Caco-2 (cell line): ENCODE data around the gene TOMT. TPM values are rescaled to one million over a fixed set of nuclear protein-coding genes. Genes with fewer than 3 reads are reported as not detected.

Source experiments
- BruUV-seq: library from RNA; stranded (reverse); fragments of 400-500 nt; replicated peaks from 2 replicates; lab custom pipeline; 2021; lab: Mats Ljungman, UMichigan
- CTCF ChIA-PET: fragments of 300-600 bp; sonication (Branson Sonifier 250); formaldehyde crosslinking; loops from one replicate; lab custom pipeline; 2022; ENCODE audit warnings: antibody characterized with exemption; lab: Charles Lee
- POLR2A ChIA-PET: fragments of 300-600 bp; sonication (Branson Sonifier 250); formaldehyde crosslinking; loops from one replicate; lab custom pipeline; 2022; ENCODE audit warnings: antibody characterized with exemption; lab: Charles Lee
- DNase-seq, 2 experiments: peaks; one replicate each; pipeline versions ENCODE4 v3.0.0 to v3.0.0-alpha.2; 2020 to 2022
- H3K27me3 ChIP-seq: replicated peaks from 2 replicates; pipeline ENCODE4 v1.6.0; 2011; ENCODE audit warnings: low read length; ENCODE audit not compliant: control insufficient read depth, insufficient read depth
- H3K36me3 ChIP-seq: 2 replicates; pipeline ENCODE4 v1.5.1; 2011; ENCODE audit warnings: low read length; ENCODE audit not compliant: control insufficient read depth, insufficient read depth
- H3K4me1 ChIP-seq: fragments of 250-450 bp; sonication (Bioruptor Pico); 2 replicates; pipeline ENCODE4 v1.5.1; 2020; ENCODE audit warnings: mild to moderate bottlenecking
- H3K4me3 ChIP-seq: 2 replicates; pipeline ENCODE4 v1.5.1; 2011; ENCODE audit warnings: low read depth, mild to moderate bottlenecking, control low read depth, low read length
- H3K9me3 ChIP-seq: fragments of 250-450 bp; sonication (Bioruptor Pico); 2 replicates; pipeline ENCODE4 v1.5.1; 2020; ENCODE audit warnings: mild to moderate bottlenecking, moderate library complexity
- H3K27ac Mint-ChIP-seq: one replicate; pipeline ENCODE4 v1.8.0; 2022; ENCODE audit warnings: mixed read lengths; ENCODE audit not compliant: unreplicated experiment
- H3K27me3 Mint-ChIP-seq: one replicate; pipeline ENCODE4 v1.8.0; 2022; ENCODE audit warnings: mixed read lengths; ENCODE audit not compliant: insufficient read depth, unreplicated experiment
- H3K36me3 Mint-ChIP-seq: one replicate; pipeline ENCODE4 v1.8.0; 2022; ENCODE audit warnings: mild to moderate bottlenecking, mixed read lengths; ENCODE audit not compliant: insufficient read depth, unreplicated experiment
- H3K4me1 Mint-ChIP-seq: one replicate; pipeline ENCODE4 v1.8.0; 2022; ENCODE audit warnings: low read depth, mixed read lengths; ENCODE audit not compliant: unreplicated experiment
- H3K4me3 Mint-ChIP-seq: one replicate; pipeline ENCODE4 v1.8.0; 2022; ENCODE audit warnings: mild to moderate bottlenecking, moderate library complexity, mixed read lengths; ENCODE audit not compliant: unreplicated experiment
- H3K9me3 Mint-ChIP-seq: one replicate; pipeline ENCODE4 v1.8.0; 2022; ENCODE audit warnings: mixed read lengths; ENCODE audit not compliant: unreplicated experiment
- CTCF ChIP-seq, 2 experiments: fragments of 200-600 bp in 1 of 2; IDR thresholded peaks; 1 replicate in 1 of 2; 2 replicates in 1 of 2; pipeline versions ENCODE4 v1.5.1 to v1.8.0; 2011 to 2022; ENCODE audit warnings: antibody characterized with exemption in 1 of 2, control low read depth in 1 of 2, inconsistent platforms in 1 of 2, low read depth in 1 of 2, low read length in 1 of 2, mild to moderate bottlenecking in 1 of 2, moderate library complexity in 1 of 2; ENCODE audit not compliant: insufficient read depth in 1 of 2, severe bottlenecking in 1 of 2, unreplicated experiment in 1 of 2
- intact Hi-C: fragments of 100-400 bp; cut with micrococcal nuclease; formaldehyde crosslinking; loops from one replicate; pipeline ENCODE4 v1.10.0; 2022; ENCODE audit not compliant: unreplicated experiment
- total RNA-seq: library from RNA; stranded (reverse); gene quantifications from 2 replicates; pipeline ENCODE4 v1.2.3, GENCODE V29; 2022

TOMT gene
- total RNA-seq, 1 experiment from 2014 or later = not detected

GRCh38 chr11:72084076-72084475 lies 21.6 kb upstream of the TOMT start:
- no peaks in the 10 kb centered on the region for H3K9me3 Mint-ChIP-seq
- H3K4me1 ChIP-seq = peaks cover 12% of the 10 kb centered on the region
- intact Hi-C loops = loop anchor here (5.0 kb wide), 1 partner anchor 348 kb away; the partner anchor contains the start of gene CLPB
- no TSS peak for BruUV-seq
- no peak for DNase-seq
- peaks cover 11% of the 10 kb centered on the region for H3K36me3 Mint-ChIP-seq
- H3K4me3 ChIP-seq = no peak overlapping the region
- peaks cover 22% of the 10 kb centered on the region for H3K4me1 Mint-ChIP-seq
- no peaks in the 10 kb centered on the region for H3K36me3 ChIP-seq
- ChIA-PET CTCF (interaction anchor here (4.7 kb wide), 1 partner anchor 59 kb away, joined by 43 read pairs; no protein-coding TSS in a partner anchor), POLR2A (no interaction called here)
- TF ChIP-seq CTCF (IDR thresholded peaks at IDR 0.05; ENCODE audit: insufficient read depth in 1 of 2, low read depth in 1 of 2, low read length in 1 of 2, severe bottlenecking in 1 of 2, unreplicated experiment in 1 of 2) = no peak
- H3K27me3 Mint-ChIP-seq = no peaks in the 10 kb centered on the region
- no peaks in the 10 kb centered on the region for H3K9me3 ChIP-seq
- H3K4me3 Mint-ChIP-seq = no peak overlapping the region
- no peak overlapping the region for H3K27ac Mint-ChIP-seq
- H3K27me3 ChIP-seq = no peaks in the 10 kb centered on the region

GRCh38 chr11:72084965-72085364 lies 20.8 kb upstream of the TOMT start:
- H3K4me3 Mint-ChIP-seq = no peak overlapping the region
- BruUV-seq = no TSS peak
- H3K4me3 ChIP-seq = no peak overlapping the region
- DNase-seq = no peak
- H3K36me3 Mint-ChIP-seq = peaks cover 11% of the 10 kb centered on the region
- H3K27ac Mint-ChIP-seq = no peak overlapping the region
- no peaks in the 10 kb centered on the region for H3K27me3 Mint-ChIP-seq
- no peak for TF ChIP-seq CTCF (IDR thresholded peaks at IDR 0.05; ENCODE audit: insufficient read depth in 1 of 2, low read depth in 1 of 2, low read length in 1 of 2, severe bottlenecking in 1 of 2, unreplicated experiment in 1 of 2)
- no peaks in the 10 kb centered on the region for H3K9me3 Mint-ChIP-seq
- H3K36me3 ChIP-seq = no peaks in the 10 kb centered on the region
- POLR2A ChIA-PET = no interaction called here
- intact Hi-C loops = loop anchor here (5.0 kb wide), 1 partner anchor 347 kb away; the partner anchor contains the start of gene CLPB
- no peaks in the 10 kb centered on the region for H3K27me3 ChIP-seq
- CTCF ChIA-PET = interaction anchor here (0.7 to 4.7 kb wide), 3 partner anchors 9 to 346 kb away, joined by 3 to 43 read pairs (median 8); no protein-coding TSS in a partner anchor
- peaks cover 22% of the 10 kb centered on the region for H3K4me1 Mint-ChIP-seq
- peaks cover 10% of the 10 kb centered on the region for H3K4me1 ChIP-seq
- H3K9me3 ChIP-seq = no peaks in the 10 kb centered on the region

GRCh38 chr11:72085621-72086351 lies 19.9 kb upstream of the TOMT start:
- peaks cover 3% of the 10 kb centered on the region for H3K36me3 Mint-ChIP-seq
- Histone ChIP-seq H3K27me3 (no peaks in the 10 kb centered on the region), H3K9me3 (no peaks in the 10 kb centered on the region), H3K4me3 (no peak overlapping the region), H3K36me3 (no peaks in the 10 kb centered on the region; the same call in 1 of the 2 replicates), H3K4me1 (peaks cover 10% of the 10 kb centered on the region)
- no peaks in the 10 kb centered on the region for H3K9me3 Mint-ChIP-seq
- CTCF ChIA-PET = interaction anchor here (1.0 to 4.7 kb wide), 3 partner anchors 58 to 345 kb away, joined by 3 to 43 read pairs (median 3); no protein-coding TSS in a partner anchor
- peaks cover 17% of the 10 kb centered on the region for H3K4me1 Mint-ChIP-seq
- no peak overlapping the region for H3K27ac Mint-ChIP-seq
- intact Hi-C loops = no loop called here
- no peaks in the 10 kb centered on the region for H3K27me3 Mint-ChIP-seq
- POLR2A ChIA-PET = interaction anchor here (1.2 kb wide), 1 partner anchor 137 kb away, joined by 4 read pairs; no protein-coding TSS in a partner anchor
- no peak overlapping the region for H3K4me3 Mint-ChIP-seq
- BruUV-seq = no TSS peak
- TF ChIP-seq CTCF (IDR thresholded peaks at IDR 0.05; ENCODE audit: insufficient read depth in 1 of 2, low read depth in 1 of 2, low read length in 1 of 2, severe bottlenecking in 1 of 2, unreplicated experiment in 1 of 2) = no peak
- DNase-seq = no peak
